Osteoblast (primary cell): ENCODE measurements around the gene GPATCH8. TPM values are rescaled to one million over a fixed set of nuclear protein-coding genes. Genes with fewer than 3 reads are reported as not detected.
"Not testable (repeated sequence)": the region's sequence is repeated elsewhere in the genome, so short reads cannot be mapped to it uniquely, and the experiment has no call there.

ENCODE experiments used
- DNase-seq: peaks from one replicate; pipeline ENCODE4 v3.0.0; 2011; ENCODE audit warnings: low spot score, mixed read lengths; ENCODE audit not compliant: insufficient read length; ENCODE audit errors: missing footprints
- H2AFZ ChIP-seq: 2 replicates; pipeline ENCODE4 v1.6.0; 2011; ENCODE audit warnings: mild to moderate bottlenecking, low read length
- H3K27ac ChIP-seq: 2 replicates; pipeline ENCODE4 v1.5.1; 2011; ENCODE audit warnings: mild to moderate bottlenecking, low read depth, low read length, moderate library complexity
- H3K27me3 ChIP-seq: 2 replicates; pipeline ENCODE4 v1.6.0; 2012; ENCODE audit warnings: mild to moderate bottlenecking, control low read depth, inconsistent platforms, low read length, moderate library complexity; ENCODE audit not compliant: insufficient read depth
- H3K36me3 ChIP-seq: 2 replicates; pipeline ENCODE4 v1.5.1; 2011; ENCODE audit warnings: mild to moderate bottlenecking, low read length, control low read depth, moderate library complexity; ENCODE audit not compliant: insufficient read depth
- H3K4me1 ChIP-seq: 2 replicates; pipeline ENCODE4 v1.5.1; 2011; ENCODE audit warnings: mild to moderate bottlenecking, low read length, control low read depth, moderate library complexity; ENCODE audit not compliant: insufficient read depth
- H3K4me2 ChIP-seq: 2 replicates; pipeline ENCODE4 v1.6.0; 2011; ENCODE audit warnings: mild to moderate bottlenecking, low read length; ENCODE audit not compliant: insufficient read depth
- H3K4me3 ChIP-seq: fragments of 200-600 bp; sonication (generic); 3 replicates; pipeline ENCODE4 v1.5.1; 2012; ENCODE audit warnings: mild to moderate bottlenecking, low read length, inconsistent platforms; ENCODE audit not compliant: insufficient read depth
- H3K79me2 ChIP-seq: 2 replicates; pipeline ENCODE4 v1.6.0; 2012; ENCODE audit warnings: mild to moderate bottlenecking, low read length, control low read depth, inconsistent platforms; ENCODE audit not compliant: insufficient read depth
- H3K9me3 ChIP-seq: 2 replicates; pipeline ENCODE4 v1.5.1; 2011; ENCODE audit warnings: low read depth, low read length, control low read depth
- H4K20me1 ChIP-seq: 2 replicates; pipeline ENCODE4 v1.6.0; 2012; ENCODE audit warnings: mild to moderate bottlenecking, low read length, control low read depth; ENCODE audit not compliant: insufficient read depth
- CTCF ChIP-seq: IDR thresholded peaks from 2 replicates; pipeline ENCODE4 v1.5.1; 2011; ENCODE audit warnings: mild to moderate bottlenecking, low read depth, low read length, moderate library complexity; ENCODE audit errors: extremely low read depth
- total RNA-seq: library from RNA; depleted of rRNA; stranded (reverse); fragments of >200 nt; gene quantifications from 2 replicates; pipeline ENCODE4 v1.2.3, GENCODE V29; 2012

Gene GPATCH8
- total RNA-seq, 1 donor: 33.3 TPM

- not testable (repeated sequence) for H3K79me2 ChIP-seq, H2AFZ ChIP-seq, H3K9me3 ChIP-seq, H3K27ac ChIP-seq, H3K4me3 ChIP-seq, H3K4me2 ChIP-seq, H3K4me1 ChIP-seq, H3K36me3 ChIP-seq, H4K20me1 ChIP-seq
- peak; percentile 48 for DNase-seq
- H3K27me3 ChIP-seq: peaks cover 13% of the 10 kb centered on the region
Measured at GRCh38 chr17:44368391-44369243, 134.6 kb downstream of the GPATCH8 start.

- Histone ChIP-seq H3K9me3 (no peaks in the 10 kb centered on the region), H3K4me3 (no peak overlapping the region), H4K20me1 (no peaks in the 10 kb centered on the region), H3K27ac (no peak overlapping the region), H3K36me3 (no peaks in the 10 kb centered on the region), H3K27me3 (peaks cover 13% of the 10 kb centered on the region), H3K4me2 (no peak overlapping the region), H2AFZ (no peak overlapping the region), H3K79me2 (no peaks in the 10 kb centered on the region), H3K4me1 (no peaks in the 10 kb centered on the region)
- TF ChIP-seq CTCF: no peak
- peak; percentile 65 for DNase-seq
Measured at GRCh38 chr17:44367231-44367979, 135.8 kb downstream of the GPATCH8 start.

DNA sequence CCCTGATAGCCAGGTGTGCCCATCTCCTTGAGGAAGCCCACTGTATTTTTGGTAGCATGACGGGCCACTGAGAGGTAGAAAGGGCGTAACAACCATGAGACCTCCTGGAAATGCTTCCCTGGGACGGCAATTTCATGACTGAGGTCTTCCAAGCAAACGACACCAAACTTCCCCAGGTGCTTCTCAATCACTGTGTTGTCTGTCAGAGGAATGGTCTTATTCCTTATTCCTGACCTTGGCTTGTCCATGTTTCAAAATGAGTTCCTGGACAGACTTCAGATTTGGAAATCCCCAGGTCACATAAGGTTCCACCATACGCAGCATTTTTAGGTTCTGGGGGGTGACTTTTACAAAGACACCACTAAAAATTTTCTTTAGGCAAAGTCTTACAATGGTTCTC lies 138.2 kb downstream of the GPATCH8 start:
- H3K4me2 ChIP-seq, H3K27ac ChIP-seq, H3K4me1 ChIP-seq, H4K20me1 ChIP-seq, H2AFZ ChIP-seq, H3K79me2 ChIP-seq, H3K36me3 ChIP-seq, H3K9me3 ChIP-seq, H3K4me3 ChIP-seq: not testable (repeated sequence)
- peaks cover 10% of the 10 kb centered on the region for H3K27me3 ChIP-seq
- peak; percentile 90 for DNase-seq

GRCh38 chr17:44363613-44364159 lies 139.5 kb downstream of the GPATCH8 start, which contains the start of gene FAM171A2:
FAM171A2 (minus strand) TSS chr17:44363853; CDS start chr17:44363714, 139 bp downstream.
- TF ChIP-seq CTCF: peak; percentile 25
- H3K27ac ChIP-seq: no peak within 1 kb of the TSS

More at GRCh38 chr17:44363613-44364159, 139.5 kb downstream of the GPATCH8 start, which contains the start of gene FAM171A2:
- H3K4me2 ChIP-seq: peak within 1 kb of the TSS; percentile 82
- H3K9me3 ChIP-seq: no peaks in the 10 kb centered on the region
- H3K27me3 ChIP-seq: peaks cover 10% of the 10 kb centered on the region
- H3K4me1 ChIP-seq: no peaks in the 10 kb centered on the region
- H3K4me3 ChIP-seq: peak within 1 kb of the TSS; percentile 75
- no peaks in the 10 kb centered on the region for H3K79me2 ChIP-seq
- peak; percentile 99 for DNase-seq
- no peaks in the 10 kb centered on the region for H3K36me3 ChIP-seq
- H2AFZ ChIP-seq: peak within 1 kb of the TSS; percentile 83
- H4K20me1 ChIP-seq: no peaks in the 10 kb centered on the region
